ENCODE results near the gene ERC2.

The ERC2 gene

DNA sequence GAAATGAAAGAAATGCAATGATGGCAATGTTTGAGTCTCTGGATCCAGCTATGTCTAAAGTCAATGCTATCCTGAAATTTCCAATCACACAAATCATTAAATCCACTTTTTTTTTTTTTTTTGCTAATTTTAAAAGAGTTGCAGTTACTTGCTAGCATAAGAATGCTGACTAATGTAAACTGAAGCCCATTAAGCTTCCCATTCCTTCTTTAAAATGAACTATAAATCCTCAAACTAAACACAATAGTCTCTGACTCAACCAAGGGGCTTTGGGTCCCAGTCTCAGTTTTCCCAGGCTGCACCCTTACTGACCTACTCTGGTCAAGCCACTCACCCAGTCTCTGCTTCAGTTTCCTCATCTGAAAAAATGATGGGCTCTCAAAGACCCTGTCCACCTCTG lies 361.1 kb downstream of the ERC2 start:
- POLR2A ChIA-PET, result interaction anchor here (0.6 kb wide), 1 partner anchor 985 kb away, joined by 3 read pairs; no protein-coding TSS in a partner anchor
- TF ChIP-seq ZNF175 (tag by site-specific recombination; IDR thresholded peaks at IDR 0.05) (no peak), ZNF510 (tag by site-specific recombination; IDR thresholded peaks at IDR 0.05; ENCODE audit: insufficient replicate concordance) (no peak)

DNA sequence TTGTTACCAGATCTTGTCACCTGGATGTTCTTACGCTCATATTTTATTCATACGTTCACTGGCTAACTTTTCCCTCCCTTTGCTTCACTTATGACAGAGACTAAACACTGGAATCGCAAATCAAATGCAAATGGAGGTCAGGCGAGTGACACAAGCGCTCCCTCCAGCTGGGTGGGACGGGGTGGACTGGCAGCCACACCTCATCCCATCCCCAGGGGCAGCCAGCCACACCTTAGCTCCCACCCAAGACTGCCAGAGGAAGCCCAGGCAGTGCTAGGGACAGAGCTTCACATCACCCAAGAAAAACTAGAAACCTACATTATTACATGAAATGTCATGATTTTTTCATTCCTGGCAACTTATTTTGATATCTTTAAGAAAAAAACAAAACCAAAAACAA lies 366.2 kb downstream of the ERC2 start:
- CTCF ChIA-PET, result no interaction called here
- no peak overlapping the region for H3K4me3 ChIP-seq (ENCODE audit: low read depth, low read length)
- TF ChIP-seq KLF1 (tag by site-specific recombination; IDR thresholded peaks at IDR 0.05) (peak; percentile 87), ZNF777 (tag by site-specific recombination; IDR thresholded peaks at IDR 0.05; ENCODE audit: borderline replicate concordance) (no peak), ZNF677 (tag by site-specific recombination; IDR thresholded peaks at IDR 0.05) (no peak), GLIS1 (tag by site-specific recombination; IDR thresholded peaks at IDR 0.05) (no peak), ZNF785 (tag by site-specific recombination; IDR thresholded peaks at IDR 0.05) (no peak), MEIS1 (CRISPR knock-in tag; IDR thresholded peaks at IDR 0.05; ENCODE audit: borderline replicate concordance) (no peak), ZNF350 (tag by site-specific recombination; IDR thresholded peaks at IDR 0.05) (no peak)
- H3K9me3 ChIP-seq (ENCODE audit: control insufficient read depth, insufficient read depth, low read depth, low read length), result no peaks in the 10 kb centered on the region
- no peak overlapping the region for H3K27ac ChIP-seq (ENCODE audit: extremely low read depth, low read depth, low read length)
- H3K4me1 ChIP-seq (ENCODE audit: control insufficient read depth, insufficient read depth, low read length), result no peaks in the 10 kb centered on the region
- POLR2A ChIA-PET, result no interaction called here
- no peaks in the 10 kb centered on the region for H3K36me3 ChIP-seq (ENCODE audit: control insufficient read depth in 2 of 2, insufficient read depth in 1 of 2, low read length in 2 of 2)

More for the DNA sequence above, 361.1 kb downstream of the ERC2 start:
- H3K36me3 ChIP-seq (ENCODE audit: control insufficient read depth in 2 of 2, insufficient read depth in 1 of 2, low read length in 2 of 2), result no peaks in the 10 kb centered on the region
- no peak overlapping the region for H3K4me3 ChIP-seq (ENCODE audit: low read depth, low read length)
- CTCF ChIA-PET, result no interaction called here
- H3K27ac ChIP-seq (ENCODE audit: extremely low read depth, low read depth, low read length), result no peak overlapping the region
- no peaks in the 10 kb centered on the region for H3K9me3 ChIP-seq (ENCODE audit: control insufficient read depth, insufficient read depth, low read depth, low read length)
- H3K4me1 ChIP-seq (ENCODE audit: control insufficient read depth, insufficient read depth, low read length), result no peaks in the 10 kb centered on the region

DNA sequence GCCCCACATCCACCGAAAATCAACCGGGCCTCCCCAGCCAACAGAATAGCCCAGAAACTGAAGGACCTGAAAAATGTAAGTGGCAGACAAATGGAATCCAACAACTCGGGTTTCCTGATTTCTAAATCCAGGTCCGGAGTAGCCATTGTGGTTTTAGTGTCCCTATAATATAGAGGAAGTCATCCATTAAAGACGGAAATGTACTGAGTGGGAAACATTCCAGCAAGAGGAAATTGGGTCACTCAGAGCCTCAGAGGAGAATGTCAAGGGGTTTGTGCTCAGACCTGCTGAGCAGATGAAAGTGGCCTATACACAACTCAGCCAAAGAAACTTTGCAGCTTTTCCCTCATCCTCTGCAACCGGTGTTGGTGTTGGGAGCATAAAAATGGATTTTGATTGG lies 366.7 kb downstream of the ERC2 start:
- CTCF ChIA-PET, result no interaction called here
- TF ChIP-seq, protein P1, sequence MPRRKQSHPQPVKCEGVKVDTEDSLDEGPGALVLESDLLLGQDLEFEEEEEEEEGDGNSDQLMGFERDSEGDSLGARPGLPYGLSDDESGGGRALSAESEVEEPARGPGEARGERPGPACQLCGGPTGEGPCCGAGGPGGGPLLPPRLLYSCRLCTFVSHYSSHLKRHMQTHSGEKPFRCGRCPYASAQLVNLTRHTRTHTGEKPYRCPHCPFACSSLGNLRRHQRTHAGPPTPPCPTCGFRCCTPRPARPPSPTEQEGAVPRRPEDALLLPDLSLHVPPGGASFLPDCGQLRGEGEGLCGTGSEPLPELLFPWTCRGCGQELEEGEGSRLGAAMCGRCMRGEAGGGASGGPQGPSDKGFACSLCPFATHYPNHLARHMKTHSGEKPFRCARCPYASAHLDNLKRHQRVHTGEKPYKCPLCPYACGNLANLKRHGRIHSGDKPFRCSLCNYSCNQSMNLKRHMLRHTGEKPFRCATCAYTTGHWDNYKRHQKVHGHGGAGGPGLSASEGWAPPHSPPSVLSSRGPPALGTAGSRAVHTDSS (tag by site-specific recombination; IDR thresholded peaks at IDR 0.05), result no peak
- no peak for TF ChIP-seq ZNF292 (tag by site-specific recombination; IDR thresholded peaks at IDR 0.05; ENCODE audit: borderline replicate concordance, low read depth)

DNA sequence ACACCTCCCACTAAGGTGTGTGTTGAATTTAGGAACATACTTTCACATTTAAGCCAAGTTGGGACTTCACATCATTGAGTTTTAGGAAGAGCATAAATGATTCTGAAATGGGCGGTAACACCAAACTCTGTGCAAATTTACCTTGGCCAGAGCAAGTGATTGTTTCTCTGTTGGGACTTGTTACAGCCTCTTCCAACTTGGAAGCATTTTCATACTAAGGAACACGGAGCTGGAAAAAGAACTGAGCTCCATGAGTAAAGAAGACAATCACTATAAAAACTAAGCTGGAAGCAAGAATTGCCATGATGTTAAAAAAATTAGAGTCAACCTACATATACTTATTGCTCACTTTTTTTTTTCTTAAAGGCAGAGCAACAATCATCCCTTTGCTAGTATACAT lies 371.3 kb downstream of the ERC2 start:
- Histone ChIP-seq H3K4me3 (ENCODE audit: low read depth, low read length) (no peak overlapping the region), H3K36me3 (ENCODE audit: control insufficient read depth in 2 of 2, insufficient read depth in 1 of 2, low read length in 2 of 2) (no peaks in the 10 kb centered on the region), H3K9me3 (ENCODE audit: control insufficient read depth, insufficient read depth, low read depth, low read length) (no peaks in the 10 kb centered on the region), H3K4me1 (ENCODE audit: control insufficient read depth, insufficient read depth, low read length) (no peaks in the 10 kb centered on the region), H3K27ac (ENCODE audit: extremely low read depth, low read depth, low read length) (no peak overlapping the region)
- CTCF ChIA-PET, result no interaction called here
- TF ChIP-seq ZNF169 (tag by site-specific recombination; IDR thresholded peaks at IDR 0.05), result no peak
- TF ChIP-seq, protein P2, sequence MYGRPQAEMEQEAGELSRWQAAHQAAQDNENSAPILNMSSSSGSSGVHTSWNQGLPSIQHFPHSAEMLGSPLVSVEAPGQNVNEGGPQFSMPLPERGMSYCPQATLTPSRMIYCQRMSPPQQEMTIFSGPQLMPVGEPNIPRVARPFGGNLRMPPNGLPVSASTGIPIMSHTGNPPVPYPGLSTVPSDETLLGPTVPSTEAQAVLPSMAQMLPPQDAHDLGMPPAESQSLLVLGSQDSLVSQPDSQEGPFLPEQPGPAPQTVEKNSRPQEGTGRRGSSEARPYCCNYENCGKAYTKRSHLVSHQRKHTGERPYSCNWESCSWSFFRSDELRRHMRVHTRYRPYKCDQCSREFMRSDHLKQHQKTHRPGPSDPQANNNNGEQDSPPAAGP (tag by site-specific recombination; IDR thresholded peaks at IDR 0.05), result no peak
- TF ChIP-seq ZNF311 (tag by site-specific recombination; IDR thresholded peaks at IDR 0.05; ENCODE audit: borderline replicate concordance), result no peak
- TF ChIP-seq, protein P3, sequence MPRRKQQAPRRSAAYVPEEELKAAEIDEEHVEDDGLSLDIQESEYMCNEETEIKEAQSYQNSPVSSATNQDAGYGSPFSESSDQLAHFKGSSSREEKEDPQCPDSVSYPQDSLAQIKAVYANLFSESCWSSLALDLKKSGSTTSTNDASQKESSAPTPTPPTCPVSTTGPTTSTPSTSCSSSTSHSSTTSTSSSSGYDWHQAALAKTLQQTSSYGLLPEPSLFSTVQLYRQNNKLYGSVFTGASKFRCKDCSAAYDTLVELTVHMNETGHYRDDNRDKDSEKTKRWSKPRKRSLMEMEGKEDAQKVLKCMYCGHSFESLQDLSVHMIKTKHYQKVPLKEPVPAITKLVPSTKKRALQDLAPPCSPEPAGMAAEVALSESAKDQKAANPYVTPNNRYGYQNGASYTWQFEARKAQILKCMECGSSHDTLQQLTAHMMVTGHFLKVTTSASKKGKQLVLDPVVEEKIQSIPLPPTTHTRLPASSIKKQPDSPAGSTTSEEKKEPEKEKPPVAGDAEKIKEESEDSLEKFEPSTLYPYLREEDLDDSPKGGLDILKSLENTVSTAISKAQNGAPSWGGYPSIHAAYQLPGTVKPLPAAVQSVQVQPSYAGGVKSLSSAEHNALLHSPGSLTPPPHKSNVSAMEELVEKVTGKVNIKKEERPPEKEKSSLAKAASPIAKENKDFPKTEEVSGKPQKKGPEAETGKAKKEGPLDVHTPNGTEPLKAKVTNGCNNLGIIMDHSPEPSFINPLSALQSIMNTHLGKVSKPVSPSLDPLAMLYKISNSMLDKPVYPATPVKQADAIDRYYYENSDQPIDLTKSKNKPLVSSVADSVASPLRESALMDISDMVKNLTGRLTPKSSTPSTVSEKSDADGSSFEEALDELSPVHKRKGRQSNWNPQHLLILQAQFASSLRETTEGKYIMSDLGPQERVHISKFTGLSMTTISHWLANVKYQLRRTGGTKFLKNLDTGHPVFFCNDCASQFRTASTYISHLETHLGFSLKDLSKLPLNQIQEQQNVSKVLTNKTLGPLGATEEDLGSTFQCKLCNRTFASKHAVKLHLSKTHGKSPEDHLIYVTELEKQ (tag by site-specific recombination; IDR thresholded peaks at IDR 0.05; ENCODE audit: borderline replicate concordance), result no peak
- POLR2A ChIA-PET, result no interaction called here

More for the DNA sequence above, 366.7 kb downstream of the ERC2 start:
- POLR2A ChIA-PET, result no interaction called here
- H3K9me3 ChIP-seq (ENCODE audit: control insufficient read depth, insufficient read depth, low read depth, low read length), result no peaks in the 10 kb centered on the region
- no peak overlapping the region for H3K27ac ChIP-seq (ENCODE audit: extremely low read depth, low read depth, low read length)
- H3K4me3 ChIP-seq (ENCODE audit: low read depth, low read length), result no peak overlapping the region
- no peaks in the 10 kb centered on the region for H3K36me3 ChIP-seq (ENCODE audit: control insufficient read depth in 2 of 2, insufficient read depth in 1 of 2, low read length in 2 of 2)
- no peaks in the 10 kb centered on the region for H3K4me1 ChIP-seq (ENCODE audit: control insufficient read depth, insufficient read depth, low read length)

Data from HEK293 (cell line).